WTC11 (cell line): ENCODE results near the gene FAM171A1.

Source experiments
- CTCF ChIP-seq: fragments of 200-600 bp; IDR thresholded peaks from 2 replicates; pipeline ENCODE4 v1.8.0; 2022; ENCODE audit warnings: antibody characterized with exemption
- ERG ChIP-seq: fragments of 250-450 bp; sonication (Bioruptor Pico); IDR thresholded peaks from 2 replicates; pipeline ENCODE4 v1.8.0; 2021; ENCODE audit warnings: mild to moderate bottlenecking
- MAX ChIP-seq: sonication (generic); formaldehyde crosslinking; IDR thresholded peaks from 2 replicates; pipeline ENCODE4 v1.8.0; 2022; ENCODE audit warnings: mild to moderate bottlenecking, missing genetic modification reagents
- NFE2L1 ChIP-seq: sonication (generic); formaldehyde crosslinking; IDR thresholded peaks from 2 replicates; pipeline ENCODE4 v1.8.1; 2023; ENCODE audit warnings: missing genetic modification reagents
- ZSCAN18 ChIP-seq: fragments of 250-450 bp; sonication (Bioruptor Pico); IDR thresholded peaks from 2 replicates; pipeline ENCODE4 v2.1.2; 2022; ENCODE audit warnings: mild to moderate bottlenecking, moderate library complexity

GRCh38 chr10:15188603-15189002, 182.5 kb downstream of the FAM171A1 start:
- no peak for TF ChIP-seq NFE2L1 (CRISPR knock-in tag)
- TF ChIP-seq MAX (CRISPR knock-in tag) = no peak
- no peak for TF ChIP-seq ZSCAN18 (CRISPR knock-in tag)
- no peak for TF ChIP-seq CTCF
- no peak for TF ChIP-seq ERG (CRISPR knock-in tag)
